Ectodermal cell (in vitro differentiated cells): ENCODE measurements around the gene CABLES2. TPM values are rescaled to one million over a fixed set of nuclear protein-coding genes. Genes with fewer than 3 reads are reported as not detected.
A peak's percentile ranks its signal among the peaks of the same experiment; 100 is the strongest.

Source experiments
- H3K27ac ChIP-seq: 2 replicates; pipeline ENCODE4 v1.7.0; 2013; ENCODE audit warnings: mild to moderate bottlenecking, low read depth, low read length; ENCODE audit not compliant: insufficient read depth, poor library complexity, severe bottlenecking
- H3K27me3 ChIP-seq: 2 replicates; pipeline ENCODE4 v1.7.0; 2013; ENCODE audit warnings: mild to moderate bottlenecking, low read length; ENCODE audit not compliant: insufficient read depth, control insufficient read depth, poor library complexity, severe bottlenecking
- H3K36me3 ChIP-seq: one replicate; pipeline ENCODE4 v1.7.0; 2013; ENCODE audit warnings: low read length; ENCODE audit not compliant: control insufficient read depth, insufficient read depth
- H3K4me1 ChIP-seq: one replicate; pipeline ENCODE4 v1.7.0; 2013; ENCODE audit warnings: low read length; ENCODE audit not compliant: control insufficient read depth, insufficient read depth
- H3K4me3 ChIP-seq: 2 replicates; pipeline ENCODE4 v1.7.0; 2013; ENCODE audit warnings: low read depth, low read length, control low read depth; ENCODE audit not compliant: insufficient read depth
- H3K9me3 ChIP-seq: 2 replicates; pipeline ENCODE4 v1.7.0; 2013; ENCODE audit warnings: mild to moderate bottlenecking, low read length, moderate library complexity; ENCODE audit not compliant: control insufficient read depth
- WGBS, 2 experiments: methylation state at CpG; one replicate each; pipeline ENCODE4 v1.1.7; 2013; ENCODE audit warnings: missing lambda C conversion rate in 2 of 2; 5-methylcytosine and 5-hydroxymethylcytosine counted together
- polyA plus RNA-seq, 4 experiments: library from polyadenylated mRNA; stranded (reverse); fragments of 50-300 nt; gene quantifications; one replicate each; pipeline ENCODE4 v1.2.3, GENCODE V29; 2013

The CABLES2 gene
- polyA plus RNA-seq (2013, experiment 1 of 4): 16.1 TPM
- 17.2 TPM for polyA plus RNA-seq (2013, experiment 2 of 4)
- 12.4 TPM for polyA plus RNA-seq (2013, experiment 3 of 4)
- 13.5 TPM for polyA plus RNA-seq (2013, experiment 4 of 4)

DNA sequence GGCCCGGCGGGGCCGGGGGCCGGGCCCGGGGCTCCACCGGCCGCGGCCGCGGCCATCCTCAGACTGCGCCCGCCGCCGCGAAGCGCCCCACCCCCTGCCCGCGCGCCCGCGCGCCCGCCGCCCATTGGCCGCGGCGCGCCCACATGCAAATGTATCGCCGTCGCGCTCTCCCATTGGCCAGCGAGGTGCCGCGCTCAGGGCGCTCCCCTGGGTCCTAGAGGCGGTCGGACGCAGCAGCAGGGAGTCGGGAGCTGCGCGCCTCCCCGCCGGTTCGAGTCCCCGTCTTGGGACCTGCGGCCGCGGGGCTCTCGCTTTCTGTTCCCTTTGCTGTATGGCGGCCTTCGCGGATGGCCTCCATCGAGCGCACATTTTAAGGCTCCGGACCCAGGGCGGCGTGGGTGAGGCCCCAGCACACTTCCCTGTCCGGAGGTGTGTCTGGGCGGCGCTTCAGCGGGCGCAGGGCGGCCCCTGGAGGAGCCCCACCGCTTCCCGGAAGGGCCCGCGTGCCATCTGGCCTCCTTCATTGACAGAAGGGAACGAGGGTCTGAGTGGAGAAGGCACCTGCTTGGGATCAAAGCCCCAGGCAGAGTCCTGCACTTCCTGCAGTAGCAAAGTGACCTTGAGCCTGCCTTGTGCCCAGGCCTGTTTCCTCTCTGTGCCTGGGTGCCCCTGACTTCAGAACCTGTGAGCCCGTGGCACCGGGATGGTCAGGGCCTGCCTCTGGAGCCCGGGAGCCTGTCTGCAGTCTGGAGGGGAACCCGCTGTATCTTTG is at the start of gene CABLES2:
TSS of gene CABLES2 (minus strand) at position 65 of the 772 bp plus-strand sequence. CDS start at position 56, 9 bp downstream.
- Histone ChIP-seq H3K36me3 (no peaks in the 10 kb centered on the region), H3K27ac (no peak within 1 kb of the TSS), H3K4me1 (peaks cover 10% of the 10 kb centered on the region), H3K27me3 (peaks cover 18% of the 10 kb centered on the region), H3K9me3 (no peaks in the 10 kb centered on the region), H3K4me3 (peak within 1 kb of the TSS; percentile 63)
- 9% methylated on average over 73 of the region's 73 CpGs for WGBS, 2 experiments

- no peak overlapping the region for H3K4me3 ChIP-seq
- peaks cover 11% of the 10 kb centered on the region for H3K4me1 ChIP-seq
- no peak overlapping the region for H3K27ac ChIP-seq
- no peaks in the 10 kb centered on the region for H3K36me3 ChIP-seq
- WGBS, 2 experiments: 73 to 76% methylated on average over 15 of the region's 15 CpGs
- H3K9me3 ChIP-seq: no peaks in the 10 kb centered on the region
- no peaks in the 10 kb centered on the region for H3K27me3 ChIP-seq
These were observed 48.8 kb upstream of the CABLES2 start for GRCh38 chr20:62455929-62456328.

DNA sequence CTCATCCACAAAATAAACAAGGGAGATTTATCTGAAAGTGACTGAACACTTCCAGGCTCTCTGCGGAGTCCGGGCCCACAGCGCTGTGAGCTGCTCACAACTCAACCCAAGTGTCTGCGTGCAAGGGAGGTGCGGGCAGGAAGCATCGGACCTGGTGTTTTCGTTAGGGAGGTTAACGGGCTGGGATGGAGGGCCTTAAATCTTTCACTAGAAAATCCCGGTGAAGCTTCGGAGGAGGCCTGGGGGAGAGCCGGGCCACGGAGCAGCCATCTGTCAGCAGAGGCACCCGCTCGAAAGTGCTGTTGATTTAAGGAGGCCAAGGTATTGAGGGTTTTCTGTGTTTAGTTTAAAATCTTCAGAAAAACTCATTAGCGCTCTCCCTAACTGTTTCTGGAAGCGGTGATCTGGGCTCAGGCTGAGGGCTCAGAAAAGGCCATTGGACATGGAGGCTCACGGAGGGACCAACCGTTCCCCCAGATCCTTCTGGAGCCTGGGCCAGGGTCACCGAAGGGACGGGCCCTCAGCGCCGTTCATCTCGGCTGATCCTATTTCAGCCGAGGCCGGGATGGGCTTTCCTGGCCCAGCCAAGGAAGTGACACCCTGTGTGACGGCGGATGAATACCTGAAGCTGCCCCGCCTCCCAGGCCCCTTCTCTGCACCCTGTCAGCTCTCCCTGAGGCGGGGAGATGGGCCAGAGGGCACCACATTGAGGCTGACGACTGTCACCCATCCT is 48.0 kb upstream of the CABLES2 start:
- Histone ChIP-seq H3K27me3 (no peaks in the 10 kb centered on the region), H3K4me3 (no peak overlapping the region), H3K4me1 (peaks cover 11% of the 10 kb centered on the region), H3K9me3 (no peaks in the 10 kb centered on the region), H3K27ac (no peak overlapping the region), H3K36me3 (no peaks in the 10 kb centered on the region)
- WGBS, 2 experiments: 77 to 78% methylated on average over 30 of the region's 30 CpGs

DNA sequence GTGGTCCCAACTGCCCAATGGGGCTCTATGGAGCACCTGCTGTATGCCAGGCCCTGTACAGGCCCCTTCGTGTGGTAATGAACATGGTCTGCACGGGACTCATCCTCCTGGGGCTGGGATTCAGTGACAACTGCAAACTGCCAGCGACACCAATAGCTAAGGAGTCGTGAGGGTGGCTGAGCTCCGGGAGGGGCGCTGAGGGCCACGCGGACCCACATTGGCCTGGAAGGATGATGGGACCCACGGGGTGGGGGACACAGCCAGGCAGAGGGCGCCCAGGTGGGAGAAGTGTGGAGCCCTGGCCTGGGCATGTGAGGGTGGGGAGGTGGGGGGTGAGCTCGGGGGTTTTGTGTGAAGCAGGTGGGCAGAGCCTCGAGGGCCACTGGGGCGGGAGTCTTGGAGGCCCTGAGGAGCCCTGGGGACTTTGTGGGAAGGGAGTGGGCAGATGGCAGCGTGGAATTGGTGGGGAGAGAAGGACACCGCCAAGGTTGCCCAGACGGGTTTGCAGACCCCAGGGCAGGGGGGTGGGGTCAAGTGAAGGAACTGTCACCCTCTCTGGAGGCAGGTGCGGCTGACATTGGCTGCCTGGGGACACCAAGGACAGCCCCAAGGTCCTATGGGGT is 46.2 kb upstream of the CABLES2 start:
- Histone ChIP-seq H3K4me1 (peaks cover 17% of the 10 kb centered on the region), H3K27me3 (no peaks in the 10 kb centered on the region), H3K27ac (no peak overlapping the region), H3K36me3 (no peaks in the 10 kb centered on the region), H3K9me3 (no peaks in the 10 kb centered on the region), H3K4me3 (no peak overlapping the region)
- 92% methylated on average over 17 of the region's 17 CpGs for WGBS, 2 experiments

DNA sequence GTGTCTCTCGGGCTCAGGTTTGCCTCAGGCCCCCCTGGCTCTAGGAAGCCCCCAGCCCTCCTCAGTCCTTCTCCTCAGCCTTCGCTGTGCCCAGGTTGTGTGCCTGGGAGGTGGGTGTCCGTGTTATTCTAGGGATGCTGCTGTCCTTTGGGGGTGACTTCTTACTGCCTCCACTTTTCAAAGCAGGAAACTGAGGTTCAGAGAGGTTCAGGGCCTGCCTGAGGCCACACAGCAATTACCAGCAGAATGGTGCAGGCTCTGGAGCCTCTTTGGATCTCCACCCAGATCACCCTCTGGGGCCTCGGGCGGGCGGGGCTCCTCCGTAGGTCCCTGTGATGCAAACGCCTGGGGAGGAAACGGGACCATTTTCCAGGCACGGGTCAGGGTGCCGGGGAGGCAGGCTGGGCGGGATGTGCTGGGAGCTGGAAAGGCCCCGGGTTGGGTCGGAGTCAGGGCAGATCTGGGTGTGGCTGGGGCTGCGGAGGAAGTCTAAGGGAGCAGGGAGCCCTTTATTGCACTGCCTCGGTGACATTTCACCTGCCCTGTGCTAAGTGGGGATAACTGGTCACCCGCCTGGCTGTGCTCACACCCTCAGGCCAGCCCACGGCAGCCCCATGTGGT is 45.5 kb upstream of the CABLES2 start:
- Histone ChIP-seq H3K9me3 (no peaks in the 10 kb centered on the region), H3K27ac (no peak overlapping the region), H3K4me3 (no peak overlapping the region), H3K36me3 (no peaks in the 10 kb centered on the region), H3K27me3 (no peaks in the 10 kb centered on the region), H3K4me1 (peaks cover 21% of the 10 kb centered on the region)
- 88 to 90% methylated on average over 18 of the region's 18 CpGs for WGBS, 2 experiments

DNA sequence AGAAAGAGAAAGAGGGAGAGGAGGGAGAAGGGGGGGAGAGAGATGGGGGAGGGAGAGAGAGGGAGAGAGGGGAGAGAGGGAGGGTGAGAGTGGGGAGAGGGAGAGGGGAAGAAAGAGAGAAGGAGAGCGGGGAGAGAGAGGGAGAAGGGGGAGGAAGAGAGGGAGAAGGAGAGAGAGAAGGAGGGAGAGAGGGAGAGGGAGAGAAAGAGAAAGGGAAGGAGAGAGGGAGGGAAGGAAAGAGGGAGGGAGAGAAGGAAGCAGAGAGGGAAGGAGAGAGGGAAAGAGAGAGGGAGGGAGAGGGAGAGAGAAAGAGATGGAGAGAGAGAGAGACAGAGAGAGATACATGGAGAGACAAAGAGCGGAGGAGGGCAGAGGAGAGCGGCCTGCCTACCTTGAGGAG is 44.9 kb upstream of the CABLES2 start:
- Histone ChIP-seq H3K4me1 (peaks cover 21% of the 10 kb centered on the region), H3K36me3 (no peaks in the 10 kb centered on the region), H3K4me3 (no peak overlapping the region), H3K27ac (no peak overlapping the region), H3K9me3 (no peaks in the 10 kb centered on the region), H3K27me3 (no peaks in the 10 kb centered on the region)
- WGBS, 2 experiments: 90% methylated on average over 3 of the region's 3 CpGs

DNA sequence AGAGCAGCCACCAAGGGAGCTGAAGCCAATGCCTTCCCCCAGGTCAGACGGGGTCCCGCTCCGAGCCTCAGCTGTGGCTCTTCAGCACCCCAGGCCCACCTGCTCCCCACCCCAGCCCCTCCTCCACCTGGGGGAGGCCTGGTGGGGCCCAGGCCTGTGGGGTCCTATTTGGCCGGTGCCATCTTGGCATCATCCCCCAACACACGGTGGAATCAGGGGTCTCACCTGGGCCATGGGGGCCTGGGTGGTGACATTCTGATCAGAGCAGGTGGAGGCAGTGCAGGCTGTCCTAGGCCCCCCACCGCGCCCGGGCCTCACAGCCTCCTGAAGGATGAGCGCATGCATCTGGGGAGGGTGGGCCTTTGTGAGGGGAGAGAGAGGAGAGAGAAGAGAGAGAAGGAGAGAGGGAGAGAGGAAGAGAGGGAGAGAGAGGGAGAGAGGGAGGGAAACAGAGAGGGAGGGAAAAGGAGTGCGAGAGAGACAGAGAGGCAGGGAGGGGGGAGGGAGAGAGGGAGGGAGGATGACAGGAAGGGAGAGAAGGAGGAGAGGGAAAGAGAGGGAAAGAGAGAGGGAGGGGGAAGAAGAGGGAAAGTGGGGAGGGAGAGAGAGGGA is 44.2 kb upstream of the CABLES2 start:
- Histone ChIP-seq H3K9me3 (no peaks in the 10 kb centered on the region), H3K4me1 (peaks cover 21% of the 10 kb centered on the region), H3K4me3 (no peak overlapping the region), H3K36me3 (no peaks in the 10 kb centered on the region), H3K27me3 (no peaks in the 10 kb centered on the region), H3K27ac (no peak overlapping the region)
- 79 to 83% methylated on average over 10 of the region's 10 CpGs for WGBS, 2 experiments

GRCh38 chr20:62449951-62450691 is 43.0 kb upstream of the CABLES2 start:
- Histone ChIP-seq H3K9me3 (no peaks in the 10 kb centered on the region), H3K27me3 (no peaks in the 10 kb centered on the region), H3K36me3 (no peaks in the 10 kb centered on the region), H3K4me3 (no peak overlapping the region), H3K4me1 (peaks cover 13% of the 10 kb centered on the region), H3K27ac (no peak overlapping the region)
- 86 to 88% methylated on average over 24 of the region's 24 CpGs for WGBS, 2 experiments

GRCh38 chr20:62448788-62449187 is 41.7 kb upstream of the CABLES2 start:
- no peaks in the 10 kb centered on the region for H3K27me3 ChIP-seq

More at GRCh38 chr20:62448788-62449187, 41.7 kb upstream of the CABLES2 start:
- peaks cover 10% of the 10 kb centered on the region for H3K4me1 ChIP-seq
- H3K27ac ChIP-seq: no peak overlapping the region
- H3K9me3 ChIP-seq: no peaks in the 10 kb centered on the region
- H3K4me3 ChIP-seq: no peak overlapping the region
- 84 to 86% methylated on average over 14 of the region's 14 CpGs for WGBS, 2 experiments
- no peaks in the 10 kb centered on the region for H3K36me3 ChIP-seq
